Measurements from ENCODE around the gene CYB5R4.

The CYB5R4 gene

DNA sequence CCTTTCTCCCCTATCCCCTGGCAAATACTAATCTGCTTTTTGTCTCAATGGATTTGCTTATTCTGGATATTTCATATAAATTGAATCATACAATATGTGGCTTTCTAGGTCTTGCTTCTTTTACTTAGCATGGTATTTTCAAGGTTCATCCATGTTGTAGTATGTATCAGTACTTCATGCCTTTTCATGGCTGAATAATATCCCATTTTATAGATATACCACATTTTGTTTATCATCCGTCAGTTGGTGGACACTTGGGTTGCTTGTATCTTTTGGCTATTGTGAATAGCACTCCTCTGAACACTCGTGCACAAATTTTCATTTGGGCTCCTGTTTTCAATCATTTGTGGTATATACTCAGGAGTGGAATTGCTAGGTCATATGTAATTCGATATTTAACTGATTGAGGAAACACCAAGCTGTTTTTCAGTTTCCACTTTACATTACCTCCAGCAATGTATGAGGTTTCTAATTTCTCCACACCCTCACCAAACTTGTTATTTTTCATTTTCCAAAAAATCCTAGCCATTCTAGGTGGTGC lies 36.8 kb upstream of the CYB5R4 start:
- Histone ChIP-seq H3F3A (ENCODE audit: control insufficient read depth, insufficient read depth) (no peaks in the 10 kb centered on the region), H3K36me3 (ENCODE audit: control insufficient read depth, low read length) (no peaks in the 10 kb centered on the region), H4K20me1 (ENCODE audit: control insufficient read depth, insufficient read depth, low read depth, low read length) (no peaks in the 10 kb centered on the region), H3K4me1 (ENCODE audit: control insufficient read depth, low read length) (no peaks in the 10 kb centered on the region), H3K79me2 (ENCODE audit: control insufficient read depth, low read length) (no peaks in the 10 kb centered on the region), H3K4me3 (ENCODE audit: low read length) (no peak overlapping the region), H3K4me2 (ENCODE audit: low read length) (no peak overlapping the region), H3K9me3 (ENCODE audit: control insufficient read depth, insufficient read depth, low read length) (no peaks in the 10 kb centered on the region), H3K9me2 (replicated peaks; ENCODE audit: control insufficient read depth, low read length) (no peaks in the 10 kb centered on the region), H3K27me3 (ENCODE audit: control insufficient read depth, low read length) (no peaks in the 10 kb centered on the region), H3K27ac (ENCODE audit: low read depth, low read length) (no peak overlapping the region)
- TF ChIP-seq, protein P1, sequence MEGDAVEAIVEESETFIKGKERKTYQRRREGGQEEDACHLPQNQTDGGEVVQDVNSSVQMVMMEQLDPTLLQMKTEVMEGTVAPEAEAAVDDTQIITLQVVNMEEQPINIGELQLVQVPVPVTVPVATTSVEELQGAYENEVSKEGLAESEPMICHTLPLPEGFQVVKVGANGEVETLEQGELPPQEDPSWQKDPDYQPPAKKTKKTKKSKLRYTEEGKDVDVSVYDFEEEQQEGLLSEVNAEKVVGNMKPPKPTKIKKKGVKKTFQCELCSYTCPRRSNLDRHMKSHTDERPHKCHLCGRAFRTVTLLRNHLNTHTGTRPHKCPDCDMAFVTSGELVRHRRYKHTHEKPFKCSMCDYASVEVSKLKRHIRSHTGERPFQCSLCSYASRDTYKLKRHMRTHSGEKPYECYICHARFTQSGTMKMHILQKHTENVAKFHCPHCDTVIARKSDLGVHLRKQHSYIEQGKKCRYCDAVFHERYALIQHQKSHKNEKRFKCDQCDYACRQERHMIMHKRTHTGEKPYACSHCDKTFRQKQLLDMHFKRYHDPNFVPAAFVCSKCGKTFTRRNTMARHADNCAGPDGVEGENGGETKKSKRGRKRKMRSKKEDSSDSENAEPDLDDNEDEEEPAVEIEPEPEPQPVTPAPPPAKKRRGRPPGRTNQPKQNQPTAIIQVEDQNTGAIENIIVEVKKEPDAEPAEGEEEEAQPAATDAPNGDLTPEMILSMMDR (IDR thresholded peaks at IDR 0.05; ENCODE audit: low read depth, low read length, poor library complexity, severe bottlenecking), result no peak
- no peak for TF ChIP-seq EZH2phosphoT487 (IDR thresholded peaks at IDR 0.05; ENCODE audit: borderline replicate concordance, low read length)

DNA sequence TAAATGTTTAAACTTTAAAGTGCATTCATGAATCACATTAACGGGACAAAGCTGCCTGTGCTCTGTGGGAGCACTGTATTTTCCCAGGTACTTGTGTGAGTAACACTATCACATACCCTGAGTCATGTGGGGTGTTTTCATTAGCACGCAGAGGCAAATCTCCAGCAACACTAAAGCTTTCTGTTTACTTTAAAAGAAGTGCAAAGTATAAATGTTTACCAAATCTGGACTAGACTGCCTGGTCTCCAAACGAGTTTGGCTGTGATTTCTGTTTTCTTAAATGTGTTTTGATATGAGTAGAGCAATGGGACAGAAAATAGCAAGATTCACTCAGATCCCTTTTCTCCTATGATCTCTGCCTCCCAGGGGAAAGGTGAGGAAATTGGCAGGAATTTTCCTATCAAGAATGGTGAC lies 35.1 kb upstream of the CYB5R4 start:
- Histone ChIP-seq H3K9me2 (replicated peaks; ENCODE audit: control insufficient read depth, low read length) (no peaks in the 10 kb centered on the region), H3K79me2 (ENCODE audit: control insufficient read depth, low read length) (no peaks in the 10 kb centered on the region), H3K36me3 (ENCODE audit: control insufficient read depth, low read length) (no peaks in the 10 kb centered on the region), H3F3A (ENCODE audit: control insufficient read depth, insufficient read depth) (no peaks in the 10 kb centered on the region), H3K4me1 (ENCODE audit: control insufficient read depth, low read length) (no peaks in the 10 kb centered on the region), H3K27ac (ENCODE audit: low read depth, low read length) (no peak overlapping the region), H3K4me3 (ENCODE audit: low read length) (no peak overlapping the region), H3K27me3 (ENCODE audit: control insufficient read depth, low read length) (no peaks in the 10 kb centered on the region), H3K4me2 (ENCODE audit: low read length) (no peak overlapping the region), H3K9me3 (ENCODE audit: control insufficient read depth, insufficient read depth, low read length) (no peaks in the 10 kb centered on the region), H4K20me1 (ENCODE audit: control insufficient read depth, insufficient read depth, low read depth, low read length) (no peaks in the 10 kb centered on the region)
- TF ChIP-seq, protein P1 (IDR thresholded peaks at IDR 0.05; ENCODE audit: low read depth, low read length, poor library complexity, severe bottlenecking), result no peak
- TF ChIP-seq EZH2phosphoT487 (IDR thresholded peaks at IDR 0.05; ENCODE audit: borderline replicate concordance, low read length), result no peak

DNA sequence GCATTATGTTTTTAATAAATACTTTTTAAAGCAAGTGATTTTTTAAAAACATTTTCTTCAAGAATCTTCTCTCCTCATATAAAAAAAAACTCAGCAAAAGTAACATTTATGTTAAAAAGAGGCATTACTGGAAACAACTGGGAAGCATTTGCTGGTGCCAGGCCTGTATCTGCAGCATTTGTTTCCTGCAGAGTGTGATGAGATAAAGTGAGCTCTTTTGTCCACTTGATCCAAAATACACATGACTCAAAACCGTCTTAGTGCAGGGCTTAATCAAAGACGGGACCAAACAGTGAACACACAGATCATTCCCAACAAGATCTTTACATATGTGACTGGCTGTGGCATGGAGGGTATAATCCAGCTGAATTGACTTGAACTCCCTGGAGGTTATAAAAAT lies 34.7 kb upstream of the CYB5R4 start:
- H4K20me1 ChIP-seq (ENCODE audit: control insufficient read depth, insufficient read depth, low read depth, low read length), result no peaks in the 10 kb centered on the region
- no peaks in the 10 kb centered on the region for H3K9me3 ChIP-seq (ENCODE audit: control insufficient read depth, insufficient read depth, low read length)
- H3K79me2 ChIP-seq (ENCODE audit: control insufficient read depth, low read length), result no peaks in the 10 kb centered on the region
- no peak overlapping the region for H3K4me2 ChIP-seq (ENCODE audit: low read length)
- H3K36me3 ChIP-seq (ENCODE audit: control insufficient read depth, low read length), result no peaks in the 10 kb centered on the region
- TF ChIP-seq, protein P1 (IDR thresholded peaks at IDR 0.05; ENCODE audit: low read depth, low read length, poor library complexity, severe bottlenecking), result no peak
- no peak for TF ChIP-seq EZH2phosphoT487 (IDR thresholded peaks at IDR 0.05; ENCODE audit: borderline replicate concordance, low read length)
- H3K4me1 ChIP-seq (ENCODE audit: control insufficient read depth, low read length), result no peaks in the 10 kb centered on the region
- no peaks in the 10 kb centered on the region for H3K27me3 ChIP-seq (ENCODE audit: control insufficient read depth, low read length)
- H3K9me2 ChIP-seq (replicated peaks; ENCODE audit: control insufficient read depth, low read length), result no peaks in the 10 kb centered on the region
- no peaks in the 10 kb centered on the region for H3F3A ChIP-seq (ENCODE audit: control insufficient read depth, insufficient read depth)
- H3K27ac ChIP-seq (ENCODE audit: low read depth, low read length), result no peak overlapping the region
- H3K4me3 ChIP-seq (ENCODE audit: low read length), result no peak overlapping the region

Measured in DOHH2 (cell line).